SK-N-SH (cell line): ENCODE data around the gene CTNNA3. TPM values are rescaled to one million over a fixed set of nuclear protein-coding genes. Genes with fewer than 3 reads are reported as not detected.

ENCODE experiments used
- CTCF ChIA-PET: fragments of 300-600, 350-600 bp; formaldehyde crosslinking; extraction: SDS; loops from one replicate; lab custom pipeline; 2021; lab: Yijun Ruan, JAX
- POLR2A ChIA-PET: fragments of 350-600 bp; sonication (Branson Sonifier 250); formaldehyde crosslinking; extraction: SDS; loops from one replicate; lab custom pipeline; 2020; ENCODE audit warnings: antibody characterized with exemption, inconsistent platforms; lab: Yijun Ruan, JAX
- DNase-seq: peaks from one replicate; pipeline ENCODE4 v3.0.0; 2012
- H2AFZ ChIP-seq: fragments of 200-600 bp; sonication (generic); 2 replicates; pipeline ENCODE4 v1.8.1; 2016; ENCODE audit warnings: antibody characterized with exemption, mild to moderate bottlenecking, low read depth
- H3F3A ChIP-seq: fragments of 200-600 bp; sonication (generic); replicated peaks from 2 replicates; pipeline ENCODE3; 2016; ENCODE audit warnings: antibody characterized with exemption, mild to moderate bottlenecking; ENCODE audit not compliant: insufficient read depth
- H3K27ac ChIP-seq, 2 experiments: fragments of 200-500 bp in 1 of 2; fragments of 200-600 bp in 1 of 2; sonication (Bioruptor generic) in 1 of 2; sonication (generic), shearing (Covaris generic) in 1 of 2; 2 replicates each; pipeline versions ENCODE4 v1.5.1 to v1.6.1; 2014 to 2016; ENCODE audit warnings: low read depth in 2 of 2, inconsistent platforms in 1 of 2, low read length in 1 of 2, mild to moderate bottlenecking in 1 of 2, mixed read lengths in 1 of 2
- H3K27me3 ChIP-seq: fragments of 200-600 bp; sonication (generic), shearing (Covaris generic); 2 replicates; pipeline ENCODE4 v1.6.1; 2016; ENCODE audit warnings: mixed run types; ENCODE audit not compliant: insufficient read depth
- H3K36me3 ChIP-seq, 2 experiments: fragments of 200-500 bp in 1 of 2; fragments of 200-600 bp in 1 of 2; sonication (Bioruptor generic) in 1 of 2; sonication (generic) in 1 of 2; replicated peaks in 1 of 2; 2 replicates each; pipeline versions ENCODE3 to v1.5.1; 2014 to 2016; ENCODE audit warnings: low read length in 1 of 2, mild to moderate bottlenecking in 1 of 2; ENCODE audit not compliant: insufficient read depth in 2 of 2, control insufficient read depth in 1 of 2
- H3K4me1 ChIP-seq, 2 experiments: fragments of 200-500 bp in 1 of 2; fragments of 200-600 bp in 1 of 2; sonication (Bioruptor generic) in 1 of 2; sonication (generic), shearing (Covaris generic) in 1 of 2; 2 replicates each; pipeline versions ENCODE4 v1.5.1 to v1.6.1; 2014 to 2016; ENCODE audit warnings: low read depth in 1 of 2, low read length in 1 of 2, mixed run types in 1 of 2; ENCODE audit not compliant: insufficient read depth in 2 of 2, control insufficient read depth in 1 of 2
- H3K4me2 ChIP-seq: fragments of 200-600 bp; sonication (generic), shearing (Covaris generic); 2 replicates; pipeline ENCODE4 v1.6.1; 2017; ENCODE audit warnings: mixed run types
- H3K4me3 ChIP-seq, 2 experiments: fragments of 200-500 bp in 1 of 2; fragments of 200-600 bp in 1 of 2; sonication (Bioruptor generic) in 1 of 2; sonication (generic), shearing (Covaris generic) in 1 of 2; 2 replicates each; pipeline versions ENCODE4 v1.5.1 to v1.8.1; 2014 to 2016; ENCODE audit warnings: low read depth in 2 of 2, inconsistent platforms in 1 of 2, low read length in 1 of 2, mild to moderate bottlenecking in 1 of 2, mixed read lengths in 1 of 2, moderate library complexity in 1 of 2
- H3K79me2 ChIP-seq: fragments of 200-600 bp; sonication (generic); 2 replicates; pipeline ENCODE4 v1.8.1; 2017; ENCODE audit warnings: mild to moderate bottlenecking; ENCODE audit not compliant: insufficient read depth
- H3K9ac ChIP-seq: fragments of 200-600 bp; sonication (generic); 2 replicates; pipeline ENCODE4 v1.6.1; 2017; ENCODE audit warnings: mixed run types
- H3K9me2 ChIP-seq: fragments of 200-600 bp; sonication (generic); 2 replicates; pipeline ENCODE4 v1.6.1; 2017; ENCODE audit warnings: mixed run types
- H3K9me3 ChIP-seq: fragments of 200-600 bp; sonication (generic); 2 replicates; pipeline ENCODE4 v1.6.1; 2017; ENCODE audit warnings: mixed run types, mild to moderate bottlenecking, moderate library complexity
- H4K20me1 ChIP-seq: fragments of 200-600 bp; sonication (generic); 2 replicates; pipeline ENCODE4 v1.6.1; 2017; ENCODE audit warnings: mild to moderate bottlenecking, mixed run types; ENCODE audit not compliant: insufficient read depth
- CTCF ChIP-seq: fragments of 200-600 bp; sonication (generic); IDR thresholded peaks from 2 replicates; pipeline ENCODE4 v1.6.1; 2017; ENCODE audit warnings: antibody characterized with exemption, mild to moderate bottlenecking, moderate library complexity
- GATA2 ChIP-seq: sonication (generic); formaldehyde crosslinking; IDR thresholded peaks from 2 replicates; pipeline ENCODE4 v1.5.0; 2020; ENCODE audit warnings: mild to moderate bottlenecking, missing genetic modification reagents
- RAD21 ChIP-seq: IDR thresholded peaks from 2 replicates; pipeline ENCODE4 v1.6.1; 2012; ENCODE audit warnings: mild to moderate bottlenecking, low read length
- RFX5 ChIP-seq: IDR thresholded peaks from 2 replicates; pipeline ENCODE4 v1.6.1; 2012; ENCODE audit warnings: mild to moderate bottlenecking, improper control_type of control experiment, low read length
- TAF1 ChIP-seq: IDR thresholded peaks from 2 replicates; pipeline ENCODE4 v1.6.1; 2012; ENCODE audit warnings: low read depth, mild to moderate bottlenecking, low read length, moderate library complexity, borderline replicate concordance
- YY1 ChIP-seq: IDR thresholded peaks from 2 replicates; pipeline ENCODE4 v1.4.0; 2012; ENCODE audit warnings: low read depth, mild to moderate bottlenecking
- whole genome bisulfite sequencing: methylation state at CpG from one replicate; pipeline ENCODE4 v1.1.6; 2017; ENCODE audit warnings: low lambda C conversion rate; 5-methylcytosine and 5-hydroxymethylcytosine counted together
- polyA plus RNA-seq, 3 experiments: library from polyadenylated mRNA; depleted of rRNA; stranded (reverse); fragments of >200 nt; gene quantifications; 2 replicates each; pipeline ENCODE4 v1.2.3, GENCODE V29; 2012
- TF ChIP-seq, protein P1 (sequence below): IDR thresholded peaks from 2 replicates; pipeline ENCODE4 v1.4.0; 2012; ENCODE audit warnings: low read depth, borderline replicate concordance

CTNNA3 gene
- polyA plus RNA-seq, 1 of the 3 experiments (the other 2 are of a cell fraction), result not detected

GRCh38 chr10:66848856-66849255, 847.1 kb downstream of the CTNNA3 start:
- WGBS, result 6% methylated on average over 3 of the region's 3 CpGs
- ChIA-PET CTCF (interaction anchor here (1.2 kb wide), 1 partner anchor 14 kb away, joined by 3 read pairs; no protein-coding TSS in a partner anchor), POLR2A (no interaction called here)
- H3K27ac ChIP-seq, result no peak overlapping the region
- no peaks in the 10 kb centered on the region for H3K79me2 ChIP-seq
- no peaks in the 10 kb centered on the region for H3F3A ChIP-seq
- no peaks in the 10 kb centered on the region for H3K9me3 ChIP-seq
- no peaks in the 10 kb centered on the region; the same call in none of the 2 replicates for H3K27me3 ChIP-seq
- no peak overlapping the region for H2AFZ ChIP-seq
- H4K20me1 ChIP-seq, result no peaks in the 10 kb centered on the region
- no peaks in the 10 kb centered on the region; the same call in 1 of the 2 replicates for H3K9me2 ChIP-seq
- no peak overlapping the region for H3K4me3 ChIP-seq
- DNase-seq, result no peak
- TF ChIP-seq RAD21, result no peak
- TF ChIP-seq RFX5, result no peak
- TF ChIP-seq YY1, result no peak
- no peak for TF ChIP-seq GATA2 (CRISPR knock-in tag)
- TF ChIP-seq CTCF, result no peak
- H3K36me3 ChIP-seq, result no peaks in the 10 kb centered on the region
- H3K4me2 ChIP-seq, result no peak overlapping the region
- no peak overlapping the region for H3K9ac ChIP-seq
- H3K4me1 ChIP-seq, result no peaks in the 10 kb centered on the region

- H3K27ac ChIP-seq, result no peak overlapping the region
- H3K9ac ChIP-seq, result no peak overlapping the region
- no peaks in the 10 kb centered on the region for H3F3A ChIP-seq
- H3K79me2 ChIP-seq, result no peaks in the 10 kb centered on the region
- H3K9me2 ChIP-seq, result no peaks in the 10 kb centered on the region
- H3K9me3 ChIP-seq, result no peaks in the 10 kb centered on the region
- TF ChIP-seq, protein P1, sequence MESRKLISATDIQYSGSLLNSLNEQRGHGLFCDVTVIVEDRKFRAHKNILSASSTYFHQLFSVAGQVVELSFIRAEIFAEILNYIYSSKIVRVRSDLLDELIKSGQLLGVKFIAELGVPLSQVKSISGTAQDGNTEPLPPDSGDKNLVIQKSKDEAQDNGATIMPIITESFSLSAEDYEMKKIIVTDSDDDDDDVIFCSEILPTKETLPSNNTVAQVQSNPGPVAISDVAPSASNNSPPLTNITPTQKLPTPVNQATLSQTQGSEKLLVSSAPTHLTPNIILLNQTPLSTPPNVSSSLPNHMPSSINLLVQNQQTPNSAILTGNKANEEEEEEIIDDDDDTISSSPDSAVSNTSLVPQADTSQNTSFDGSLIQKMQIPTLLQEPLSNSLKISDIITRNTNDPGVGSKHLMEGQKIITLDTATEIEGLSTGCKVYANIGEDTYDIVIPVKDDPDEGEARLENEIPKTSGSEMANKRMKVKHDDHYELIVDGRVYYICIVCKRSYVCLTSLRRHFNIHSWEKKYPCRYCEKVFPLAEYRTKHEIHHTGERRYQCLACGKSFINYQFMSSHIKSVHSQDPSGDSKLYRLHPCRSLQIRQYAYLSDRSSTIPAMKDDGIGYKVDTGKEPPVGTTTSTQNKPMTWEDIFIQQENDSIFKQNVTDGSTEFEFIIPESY, result no peak
- TF ChIP-seq TAF1 (no peak), CTCF (peak; percentile 34)
- TF ChIP-seq, all 33 proteins: peak for 1
- Histone ChIP-seq H3K4me2 (no peak overlapping the region), H2AFZ (no peak overlapping the region), H3K4me3 (no peak overlapping the region), H3K36me3 (no peaks in the 10 kb centered on the region), H3K27me3 (no peaks in the 10 kb centered on the region; the same call in 1 of the 2 replicates), H3K4me1 (no peaks in the 10 kb centered on the region), H4K20me1 (no peaks in the 10 kb centered on the region)
- 0% methylated on average over 1 of the region's 1 CpG for WGBS
- POLR2A ChIA-PET, result no interaction called here
- no peak for DNase-seq
- CTCF ChIA-PET, result interaction anchor here (0.7 kb wide), 1 partner anchor 821 kb away, joined by 3 read pairs; no protein-coding TSS in a partner anchor
Measured at GRCh38 chr10:66844176-66844942, 851.6 kb downstream of the CTNNA3 start.
